Measurements from ENCODE around the gene NPTN. TPM values are rescaled to one million over a fixed set of nuclear protein-coding genes. Genes with fewer than 3 reads are reported as not detected.

NPTN gene
- total RNA-seq, 2 donors from 2014 or later, result 111 to 159 TPM

- Histone ChIP-seq H3K27ac (no peak overlapping the region), H3K36me3 (no peaks in the 10 kb centered on the region), H3K4me1 (no peaks in the 10 kb centered on the region), H3K27me3 (no peaks in the 10 kb centered on the region), H3K9me3 (no peaks in the 10 kb centered on the region), H3K9ac (ENCODE audit: low read depth in 2 of 2, low read length in 2 of 2) (no peak overlapping the region), H3K4me3 (no peak overlapping the region)
- intact Hi-C loops (cut with DNase I), result no loop called here
- no peak for TF ChIP-seq CTCF (IDR thresholded peaks at IDR 0.05)
- DNase-seq, result no peak
Observed at GRCh38 chr15:73679964-73680363, 46.8 kb upstream of the NPTN start.

- intact Hi-C loops (cut with DNase I), result no loop called here
- no peak for DNase-seq
- no peak overlapping the region for H3K27ac ChIP-seq
- no peak overlapping the region for H3K9ac ChIP-seq (ENCODE audit: low read depth in 2 of 2, low read length in 2 of 2)
- no peaks in the 10 kb centered on the region for H3K36me3 ChIP-seq
- no peaks in the 10 kb centered on the region for H3K9me3 ChIP-seq
- no peak overlapping the region for H3K4me3 ChIP-seq
- H3K27me3 ChIP-seq, result no peaks in the 10 kb centered on the region
- H3K4me1 ChIP-seq, result no peaks in the 10 kb centered on the region
- no peak for TF ChIP-seq CTCF (IDR thresholded peaks at IDR 0.05)
Observed at GRCh38 chr15:73679180-73679579, 46.0 kb upstream of the NPTN start.

GRCh38 chr15:73678498-73678897 lies 45.3 kb upstream of the NPTN start:
- Histone ChIP-seq H3K4me3 (no peak overlapping the region), H3K9ac (ENCODE audit: low read depth in 2 of 2, low read length in 2 of 2) (no peak overlapping the region), H3K4me1 (no peaks in the 10 kb centered on the region), H3K27ac (no peak overlapping the region), H3K27me3 (no peaks in the 10 kb centered on the region), H3K36me3 (no peaks in the 10 kb centered on the region), H3K9me3 (no peaks in the 10 kb centered on the region)
- TF ChIP-seq CTCF (IDR thresholded peaks at IDR 0.05), result no peak
- intact Hi-C loops (cut with DNase I), result no loop called here
- no peak for DNase-seq

GRCh38 chr15:73677733-73678132 lies 44.5 kb upstream of the NPTN start:
- intact Hi-C loops (cut with DNase I), result loop anchor here (2.0 kb wide), 1 partner anchor 23 kb away; no protein-coding TSS in a partner anchor
- Histone ChIP-seq H3K27me3 (no peaks in the 10 kb centered on the region), H3K27ac (no peak overlapping the region), H3K9me3 (no peaks in the 10 kb centered on the region), H3K4me1 (no peaks in the 10 kb centered on the region), H3K9ac (ENCODE audit: low read depth in 2 of 2, low read length in 2 of 2) (no peak overlapping the region), H3K4me3 (no peak overlapping the region), H3K36me3 (no peaks in the 10 kb centered on the region)
- DNase-seq, result no peak
- no peak for TF ChIP-seq CTCF (IDR thresholded peaks at IDR 0.05)

- TF ChIP-seq CTCF (IDR thresholded peaks at IDR 0.05), result peak; percentile 77
- Histone ChIP-seq H3K27ac (no peak overlapping the region), H3K9me3 (no peaks in the 10 kb centered on the region), H3K9ac (ENCODE audit: low read depth in 2 of 2, low read length in 2 of 2) (no peak overlapping the region), H3K4me3 (no peak overlapping the region), H3K4me1 (no peaks in the 10 kb centered on the region), H3K27me3 (no peaks in the 10 kb centered on the region), H3K36me3 (no peaks in the 10 kb centered on the region)
- intact Hi-C loops (cut with DNase I), result loop anchor here (2.0 kb wide), 1 partner anchor 24 kb away; no protein-coding TSS in a partner anchor
- DNase-seq, result peak; percentile 83
Observed at GRCh38 chr15:73677146-73677607, 44.0 kb upstream of the NPTN start.
